ELF-1 (cell line): Measurements from ENCODE around the gene TJP1.
"Not testable (repeated sequence)": the region's sequence is repeated elsewhere in the genome, so short reads cannot be mapped to it uniquely, and the experiment has no call there.

Experiments used
- DNase-seq: peaks from one replicate; pipeline ENCODE4 v3.0.0-alpha.2; 2016; ENCODE audit warnings: low read depth, low spot score

The TJP1 gene

GRCh38 chr15:29685156-29686078, 136.9 kb downstream of the TJP1 start:
- peak; percentile 0 for DNase-seq

- no peak for DNase-seq
Measured at GRCh38 chr15:29682781-29683180, 139.5 kb downstream of the TJP1 start.

GRCh38 chr15:29682361-29682760, 139.9 kb downstream of the TJP1 start:
- peak; percentile 0 for DNase-seq

GRCh38 chr15:29681946-29682345, 140.3 kb downstream of the TJP1 start:
- peak; percentile 1 for DNase-seq

- peak; percentile 0 for DNase-seq
Measured at GRCh38 chr15:29681166-29681845, 141.0 kb downstream of the TJP1 start.

- peak; percentile 5 for DNase-seq
Measured at GRCh38 chr15:29680465-29681165, 141.7 kb downstream of the TJP1 start.

GRCh38 chr15:29678504-29679034, 143.7 kb downstream of the TJP1 start:
- DNase-seq = peak; percentile 0

- peak; percentile 1 for DNase-seq
Measured at GRCh38 chr15:29677871-29678461, 144.3 kb downstream of the TJP1 start.

- no peak for DNase-seq
Measured at GRCh38 chr15:29677455-29677854, 144.8 kb downstream of the TJP1 start.

GRCh38 chr15:29676961-29677402, 145.3 kb downstream of the TJP1 start:
- peak; percentile 40 for DNase-seq

GRCh38 chr15:29676374-29676960, 145.8 kb downstream of the TJP1 start:
- not testable (repeated sequence) for DNase-seq

- peak; percentile 80 for DNase-seq
Measured at GRCh38 chr15:29675791-29676301, 146.4 kb downstream of the TJP1 start.

GRCh38 chr15:29674661-29675533, 147.4 kb downstream of the TJP1 start:
- peak; percentile 69 for DNase-seq

GRCh38 chr15:29672923-29673809, 149.1 kb downstream of the TJP1 start:
- DNase-seq = no peak

GRCh38 chr15:29672446-29672845, 149.8 kb downstream of the TJP1 start:
- DNase-seq = no peak

- DNase-seq = not testable (repeated sequence)
Measured at GRCh38 chr15:29672046-29672445, 150.2 kb downstream of the TJP1 start.

- no peak for DNase-seq
Measured at GRCh38 chr15:29670998-29671981, 151.0 kb downstream of the TJP1 start.

GRCh38 chr15:29670266-29670665, 152.0 kb downstream of the TJP1 start:
- no peak for DNase-seq
